GM23248 (cell line): ENCODE results near the gene PHF12. TPM values are rescaled to one million over a fixed set of nuclear protein-coding genes. Genes with fewer than 3 reads are reported as not detected.

Experiments used
- DNase-seq: peaks from one replicate; pipeline ENCODE4 v3.0.0-alpha.2; 2015
- H2AFZ ChIP-seq: fragments of 200-600 bp; sonication (generic); 2 replicates; pipeline ENCODE4 v1.6.1; 2016; ENCODE audit warnings: antibody characterized with exemption
- H3F3A ChIP-seq: fragments of 200-600 bp; sonication (generic); 2 replicates; pipeline ENCODE4 v1.6.1; 2016; ENCODE audit warnings: mild to moderate bottlenecking, antibody characterized with exemption, mixed run types; ENCODE audit not compliant: insufficient read depth
- H3K27ac ChIP-seq: fragments of 200-600 bp; sonication (generic); 2 replicates; pipeline ENCODE4 v1.5.1; 2016; ENCODE audit warnings: mild to moderate bottlenecking
- H3K27me3 ChIP-seq: fragments of 200-600 bp; sonication (generic); replicated peaks from 2 replicates; pipeline ENCODE4 v1.6.1; 2016; ENCODE audit warnings: mild to moderate bottlenecking; ENCODE audit not compliant: insufficient read depth
- H3K36me3 ChIP-seq: fragments of 200-600 bp; sonication (generic); 2 replicates; pipeline ENCODE4 v1.6.1; 2016; ENCODE audit warnings: low read depth, mild to moderate bottlenecking
- H3K4me1 ChIP-seq: fragments of 200-600 bp; sonication (generic); 2 replicates; pipeline ENCODE4 v1.6.1; 2016; ENCODE audit warnings: mild to moderate bottlenecking; ENCODE audit not compliant: insufficient read depth
- H3K4me2 ChIP-seq: fragments of 200-600 bp; sonication (generic); one replicate; pipeline ENCODE4 v1.6.1; 2016; ENCODE audit warnings: mild to moderate bottlenecking; ENCODE audit not compliant: unreplicated experiment
- H3K4me3 ChIP-seq: fragments of 200-600 bp; sonication (generic); 2 replicates; pipeline ENCODE4 v1.5.1; 2016; ENCODE audit warnings: mild to moderate bottlenecking
- H3K79me2 ChIP-seq: fragments of 200-600 bp; sonication (generic); 2 replicates; pipeline ENCODE4 v1.6.1; 2016; ENCODE audit warnings: mild to moderate bottlenecking; ENCODE audit not compliant: insufficient read depth
- H3K9ac ChIP-seq: fragments of 200-600 bp; sonication (generic); 2 replicates; pipeline ENCODE4 v1.6.1; 2016; ENCODE audit warnings: mild to moderate bottlenecking
- H3K9me2 ChIP-seq: fragments of 200-600 bp; sonication (generic); 2 replicates; pipeline ENCODE4 v1.6.1; 2016; ENCODE audit warnings: mixed run types, mild to moderate bottlenecking, moderate library complexity; ENCODE audit not compliant: insufficient read depth
- H3K9me3 ChIP-seq: fragments of 200-600 bp; sonication (generic); one replicate; pipeline ENCODE4 v1.6.1; 2017; ENCODE audit warnings: low read depth
- H4K20me1 ChIP-seq: fragments of 200-600 bp; sonication (generic); 2 replicates; pipeline ENCODE4 v1.6.0; 2016; ENCODE audit not compliant: insufficient read depth
- EZH2 ChIP-seq: fragments of 200-600 bp; sonication (generic); IDR thresholded peaks from 2 replicates; pipeline ENCODE4 v1.6.1; 2018; ENCODE audit warnings: antibody characterized with exemption, mild to moderate bottlenecking; ENCODE audit not compliant: insufficient read depth, poor library complexity, severe bottlenecking
- EZH2phosphoT487 ChIP-seq: fragments of 200-600 bp; sonication (generic); IDR thresholded peaks from 2 replicates; pipeline ENCODE4 v1.6.1; 2018; ENCODE audit warnings: antibody characterized with exemption, moderate library complexity, mild to moderate bottlenecking, low read depth; ENCODE audit not compliant: insufficient read depth
- WGBS, 2 experiments: methylation state at CpG; one replicate each; pipeline ENCODE4 v1.1.6; 2015 to 2017; ENCODE audit warnings: low lambda C conversion rate in 2 of 2, low coverage in 1 of 2; ENCODE audit errors: missing lambda C conversion rate in 2 of 2; 5-methylcytosine and 5-hydroxymethylcytosine counted together
- in situ Hi-C: fragments of 300-500 bp; cut with MboI; formaldehyde crosslinking; loops from 2 replicates; pipeline ENCODE4 v1.15.0; 2020
- polyA plus RNA-seq: library from polyadenylated mRNA; unstranded; fragments of >200 nt; fragmentation: Nextera tagmentation; extraction: Ambion mirVana; gene quantifications from 2 replicates; pipeline ENCODE4 v1.2.1, GENCODE V29; 2016
- total RNA-seq: library from RNA; depleted of rRNA; stranded (reverse); fragments of >200 nt; shearing (Covaris generic); gene quantifications from 2 replicates; pipeline ENCODE4 v1.2.3, GENCODE V29; 2014

Gene PHF12
- total and polyA plus RNA-seq, 2 experiments from 2014 or later, result 6.1 to 27.7 TPM

DNA sequence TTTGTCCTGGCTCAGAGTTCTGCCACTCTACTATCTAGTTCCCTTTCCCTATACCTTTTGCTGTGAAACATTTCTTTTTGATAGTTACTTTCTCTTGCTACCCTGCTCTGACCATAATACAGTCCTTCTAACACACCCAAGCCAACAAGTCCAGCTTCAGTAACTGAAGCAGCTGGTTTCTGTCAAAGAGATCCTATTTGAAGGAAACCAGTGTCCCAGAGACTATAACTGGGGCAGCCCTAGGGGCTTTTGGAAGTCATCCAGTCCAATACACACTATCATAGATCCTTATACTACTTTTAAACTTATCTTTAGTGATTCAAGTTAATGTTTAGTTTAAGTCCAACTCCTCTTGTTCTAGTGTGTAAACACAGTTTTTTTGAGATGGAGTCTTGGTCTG is 31.1 kb downstream of the PHF12 start:
- H3K4me1 ChIP-seq, result peaks cover 3% of the 10 kb centered on the region
- H4K20me1 ChIP-seq, result peaks cover 1% of the 10 kb centered on the region; the same call in 1 of the 2 replicates
- H3K4me2 ChIP-seq, result no peak overlapping the region
- in situ Hi-C loops, result no loop called here
- no peak overlapping the region for H3K4me3 ChIP-seq
- no peaks in the 10 kb centered on the region for H3K27me3 ChIP-seq
- H3K9ac ChIP-seq, result no peak overlapping the region
- peaks cover 20% of the 10 kb centered on the region for H3F3A ChIP-seq
- no peaks in the 10 kb centered on the region for H3K9me3 ChIP-seq
- TF ChIP-seq EZH2 (no peak), EZH2phosphoT487 (no peak)
- peaks cover 52% of the 10 kb centered on the region for H3K79me2 ChIP-seq
- no peaks in the 10 kb centered on the region for H3K9me2 ChIP-seq
- no peak overlapping the region for H2AFZ ChIP-seq
- H3K27ac ChIP-seq, result no peak overlapping the region
- peaks cover 82% of the 10 kb centered on the region for H3K36me3 ChIP-seq
- DNase-seq, result no peak

DNA sequence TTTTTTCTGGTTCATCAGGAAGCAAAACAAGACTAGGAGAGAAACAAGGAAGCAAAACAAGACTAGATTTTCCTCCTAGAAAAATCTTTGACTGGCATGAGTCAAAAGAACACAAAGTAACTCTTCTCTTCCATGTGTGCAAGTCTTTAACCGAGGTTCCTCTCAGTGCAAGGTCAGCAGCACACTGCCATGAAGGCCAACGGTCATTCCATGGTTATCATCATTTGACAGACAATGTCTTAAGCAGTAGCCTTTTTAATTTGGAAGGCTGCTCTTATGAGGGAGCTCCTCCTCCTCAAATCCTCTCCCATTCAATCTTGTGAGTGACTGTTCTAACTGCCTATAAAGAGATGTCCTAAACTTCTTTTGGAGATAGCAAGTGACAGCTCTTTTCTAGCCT is 33.0 kb downstream of the PHF12 start:
- in situ Hi-C loops, result no loop called here
- H4K20me1 ChIP-seq, result no peaks in the 10 kb centered on the region
- H2AFZ ChIP-seq, result no peak overlapping the region
- H3K9me2 ChIP-seq, result no peaks in the 10 kb centered on the region
- peaks cover 14% of the 10 kb centered on the region for H3F3A ChIP-seq
- no peaks in the 10 kb centered on the region for H3K27me3 ChIP-seq
- no peak overlapping the region for H3K4me3 ChIP-seq
- H3K4me2 ChIP-seq, result no peak overlapping the region
- no peak overlapping the region for H3K27ac ChIP-seq
- H3K9me3 ChIP-seq, result no peaks in the 10 kb centered on the region
- H3K36me3 ChIP-seq, result peaks cover 81% of the 10 kb centered on the region
- no peak for TF ChIP-seq EZH2phosphoT487
- TF ChIP-seq EZH2, result no peak
- no peak for DNase-seq
- no peaks in the 10 kb centered on the region for H3K4me1 ChIP-seq
- no peak overlapping the region for H3K9ac ChIP-seq
- peaks cover 33% of the 10 kb centered on the region for H3K79me2 ChIP-seq
- WGBS, 2 experiments, result 55% methylated on average over 2 of the region's 2 CpGs

DNA sequence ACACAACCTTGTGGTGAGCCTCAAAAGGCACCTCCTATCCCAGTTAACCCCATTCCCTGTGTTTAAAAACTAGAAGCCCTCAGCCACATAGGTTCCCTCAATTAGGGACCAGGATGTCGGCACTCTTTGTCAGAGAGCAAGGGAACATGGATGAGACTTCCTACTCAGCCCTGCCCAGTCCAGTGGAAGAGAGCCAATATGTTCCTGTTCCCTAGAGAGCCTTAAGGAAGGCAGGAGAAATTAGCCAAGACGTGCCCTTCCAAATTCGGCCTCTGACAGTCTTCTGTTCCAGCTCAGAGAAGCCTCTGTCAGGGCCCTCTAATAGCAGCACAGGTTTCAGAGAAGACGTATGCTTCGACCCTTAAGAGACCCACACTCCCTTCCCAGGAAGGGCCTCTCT is 33.9 kb downstream of the PHF12 start:
- Histone ChIP-seq H3K9ac (no peak overlapping the region), H4K20me1 (no peaks in the 10 kb centered on the region), H2AFZ (no peak overlapping the region), H3K4me1 (no peaks in the 10 kb centered on the region), H3K4me3 (no peak overlapping the region), H3K27me3 (no peaks in the 10 kb centered on the region), H3K9me2 (no peaks in the 10 kb centered on the region), H3K4me2 (no peak overlapping the region), H3K9me3 (no peaks in the 10 kb centered on the region), H3K36me3 (peaks cover 76% of the 10 kb centered on the region), H3K79me2 (peaks cover 25% of the 10 kb centered on the region), H3F3A (peaks cover 14% of the 10 kb centered on the region), H3K27ac (no peak overlapping the region)
- no peak for DNase-seq
- in situ Hi-C loops, result no loop called here
- 47% methylated on average over 5 of the region's 5 CpGs for WGBS, 2 experiments
- TF ChIP-seq EZH2, result no peak
- TF ChIP-seq EZH2phosphoT487, result no peak

DNA sequence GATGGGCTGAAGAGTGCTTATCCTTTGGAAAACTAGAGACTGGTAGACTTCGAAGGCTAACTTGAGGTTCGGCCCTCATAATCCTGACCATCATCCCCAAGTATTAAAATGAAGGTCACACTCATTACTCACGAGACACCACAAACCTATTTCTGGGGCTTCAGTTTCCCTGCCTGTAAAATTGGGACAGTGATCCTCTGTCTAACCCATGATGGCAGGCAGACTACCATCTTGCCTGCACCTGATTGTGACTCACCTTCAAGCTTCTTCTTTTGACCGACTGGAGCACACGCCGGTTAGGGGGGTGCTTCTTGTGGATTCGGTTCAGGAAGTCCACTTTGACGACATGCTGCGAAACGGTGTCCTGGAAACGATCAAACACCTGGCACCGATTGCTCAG is 34.3 kb downstream of the PHF12 start:
- Histone ChIP-seq H3K9me3 (no peaks in the 10 kb centered on the region), H2AFZ (no peak overlapping the region), H3F3A (peaks cover 14% of the 10 kb centered on the region), H3K9me2 (no peaks in the 10 kb centered on the region), H3K4me3 (no peak overlapping the region), H3K27me3 (no peaks in the 10 kb centered on the region), H3K79me2 (peaks cover 22% of the 10 kb centered on the region), H3K4me1 (no peaks in the 10 kb centered on the region), H3K36me3 (peaks cover 74% of the 10 kb centered on the region), H3K9ac (no peak overlapping the region), H3K4me2 (no peak overlapping the region), H4K20me1 (no peaks in the 10 kb centered on the region), H3K27ac (no peak overlapping the region)
- WGBS, 2 experiments, result 93% methylated on average over 12 of the region's 12 CpGs
- TF ChIP-seq EZH2phosphoT487 (no peak), EZH2 (no peak)
- DNase-seq, result no peak
- in situ Hi-C loops, result no loop called here

DNA sequence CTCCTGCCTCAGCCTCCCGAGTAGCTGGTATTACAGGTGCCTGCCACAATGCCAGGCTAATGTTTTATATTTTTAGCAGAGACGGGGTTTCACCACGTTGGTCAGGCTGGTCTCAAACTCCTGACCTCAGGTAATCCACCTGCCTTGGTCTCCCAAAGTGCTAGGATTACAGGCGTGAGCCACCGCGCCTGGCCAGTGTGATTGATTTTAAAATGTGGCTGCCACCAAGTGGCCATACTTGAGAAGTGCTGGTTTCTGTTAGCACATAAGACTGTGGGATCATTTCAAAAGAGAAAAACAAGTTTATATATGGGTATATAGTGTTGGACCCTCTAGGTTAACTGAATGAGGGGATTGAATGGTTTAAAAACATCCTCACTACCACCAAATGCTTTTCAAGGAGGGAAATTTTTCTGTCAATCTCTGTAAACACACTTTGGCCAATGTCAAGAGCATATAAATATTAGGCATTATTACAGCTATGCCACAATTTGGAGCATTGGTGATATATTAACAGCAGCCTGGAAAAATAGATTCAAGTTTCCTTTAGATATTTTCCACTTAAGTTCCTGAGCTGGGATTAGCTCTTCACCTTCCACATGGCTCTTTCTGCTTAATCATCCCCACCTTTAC is 34.9 kb downstream of the PHF12 start:
- peak; percentile 67 for DNase-seq
- H3K9me2 ChIP-seq, result no peaks in the 10 kb centered on the region
- TF ChIP-seq EZH2phosphoT487, result no peak
- TF ChIP-seq EZH2, result no peak
- H3K4me2 ChIP-seq, result no peak overlapping the region
- H3K36me3 ChIP-seq, result peaks cover 76% of the 10 kb centered on the region
- H3K27me3 ChIP-seq, result no peaks in the 10 kb centered on the region
- H3F3A ChIP-seq, result peaks cover 14% of the 10 kb centered on the region
- no peaks in the 10 kb centered on the region for H3K9me3 ChIP-seq
- H3K79me2 ChIP-seq, result peaks cover 22% of the 10 kb centered on the region
- in situ Hi-C loops, result no loop called here
- 56 to 73% methylated on average over 5 to 6 of the region's 6 CpGs for WGBS, 2 experiments
- no peak overlapping the region for H3K27ac ChIP-seq
- H3K4me1 ChIP-seq, result no peaks in the 10 kb centered on the region
- H2AFZ ChIP-seq, result no peak overlapping the region
- H3K9ac ChIP-seq, result no peak overlapping the region
- no peaks in the 10 kb centered on the region for H4K20me1 ChIP-seq
- H3K4me3 ChIP-seq, result no peak overlapping the region
